HG03175 (cell line): ENCODE measurements around the gene FXR2.
A peak's percentile ranks its signal among the peaks of the same experiment; 100 is the strongest.
"Not testable (repeated sequence)": the region's sequence is repeated elsewhere in the genome, so short reads cannot be mapped to it uniquely, and the experiment has no call there.

Experiments
- ATAC-seq: cut with Tn5 transposase; IDR thresholded peaks from one replicate; pipeline ENCODE4 v1.9.1; 2021; ENCODE audit warnings: mild to moderate bottlenecking, moderate library complexity; ENCODE audit not compliant: unreplicated experiment

FXR2 gene

GRCh38 chr17:7629939-7630571 is 15.4 kb upstream of the FXR2 start, which contains the start of gene SHBG:
Gene SHBG, plus strand, starts transcription at chr17:7630135. Its CDS starts 38 bp downstream, at chr17:7630173.
- no peak for ATAC-seq

- ATAC-seq, result peak; percentile 84
Observed at GRCh38 chr17:7627250-7628121, 12.8 kb upstream of the FXR2 start, which contains the start of gene SAT2. Gene SAT2, minus strand, starts transcription at chr17:7627821. Its CDS starts 186 bp downstream, at chr17:7627635.

- no peak for ATAC-seq
Observed at GRCh38 chr17:7626956-7627249, 12.2 kb upstream of the FXR2 start.

GRCh38 chr17:7626307-7626706 is 11.6 kb upstream of the FXR2 start:
- ATAC-seq, result no peak

GRCh38 chr17:7625749-7626148 is 11.1 kb upstream of the FXR2 start:
- ATAC-seq, result not testable (repeated sequence)

GRCh38 chr17:7623661-7624060 is 9.0 kb upstream of the FXR2 start:
- ATAC-seq, result no peak

- no peak for ATAC-seq
Observed at GRCh38 chr17:7620835-7621234, 6.1 kb upstream of the FXR2 start.

GRCh38 chr17:7618608-7619007 is 3.9 kb upstream of the FXR2 start:
- ATAC-seq, result no peak

GRCh38 chr17:7615265-7615747 is 609 bp upstream of the FXR2 start:
- ATAC-seq, result no peak

- no peak for ATAC-seq
Observed at GRCh38 chr17:7613769-7614424, 800 bp downstream of the FXR2 start.

- no peak for ATAC-seq
Observed at GRCh38 chr17:7612294-7612640, 2.4 kb downstream of the FXR2 start.

- ATAC-seq, result no peak
Observed at GRCh38 chr17:7611635-7612293, 2.9 kb downstream of the FXR2 start.

GRCh38 chr17:7610641-7611040 is 4.1 kb downstream of the FXR2 start:
- no peak for ATAC-seq

- ATAC-seq, result no peak
Observed at GRCh38 chr17:7606280-7606679, 8.4 kb downstream of the FXR2 start.

GRCh38 chr17:7597561-7597960 is 17.1 kb downstream of the FXR2 start:
- not testable (repeated sequence) for ATAC-seq

GRCh38 chr17:7593296-7593695 is 21.4 kb downstream of the FXR2 start:
- no peak for ATAC-seq

- no peak for ATAC-seq
Observed at GRCh38 chr17:7592422-7593021, 22.2 kb downstream of the FXR2 start.

- ATAC-seq, result no peak
Observed at GRCh38 chr17:7591596-7591995, 23.1 kb downstream of the FXR2 start.

- ATAC-seq, result no peak
Observed at GRCh38 chr17:7590743-7591142, 24.0 kb downstream of the FXR2 start.

- no peak for ATAC-seq
Observed at GRCh38 chr17:7589891-7590691, 24.6 kb downstream of the FXR2 start, which contains the start of gene SOX15. Gene SOX15, minus strand, starts transcription at chr17:7590094. Its CDS starts 418 bp downstream, at chr17:7589676.
